CD4-positive, alpha-beta T cell treated with Interleukin-6 at 100 ng/mL for 8 hours (primary cell): ENCODE measurements around the gene TRRAP.
"Not testable (repeated sequence)": the region's sequence is repeated elsewhere in the genome, so short reads cannot be mapped to it uniquely, and the experiment has no call there.

ENCODE experiments used
- DNase-seq: peaks from one replicate; pipeline ENCODE4 v3.0.0-alpha.2; 2020; ENCODE audit warnings: mixed read lengths, low spot score

The TRRAP gene

DNA sequence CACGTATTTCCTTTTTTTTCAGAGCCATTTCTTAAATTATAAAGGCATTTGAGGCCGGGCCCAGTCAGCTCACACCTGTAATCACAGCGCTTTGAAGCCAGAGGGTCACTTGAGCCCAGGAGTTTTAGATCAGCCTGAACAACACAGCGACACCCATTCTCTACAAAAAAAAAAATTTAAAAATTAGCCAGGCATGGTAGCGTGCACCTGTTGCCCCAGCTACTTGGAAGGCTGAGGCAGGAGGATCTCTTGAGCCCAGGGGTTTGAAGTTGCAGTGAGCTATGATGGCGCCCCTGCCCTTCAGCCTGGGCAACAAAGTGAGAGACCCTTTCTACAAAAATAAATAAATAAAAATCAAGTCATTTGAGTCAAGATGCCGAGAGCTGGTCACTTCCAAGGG is 11.6 kb upstream of the TRRAP start:
- no peak for DNase-seq

DNA sequence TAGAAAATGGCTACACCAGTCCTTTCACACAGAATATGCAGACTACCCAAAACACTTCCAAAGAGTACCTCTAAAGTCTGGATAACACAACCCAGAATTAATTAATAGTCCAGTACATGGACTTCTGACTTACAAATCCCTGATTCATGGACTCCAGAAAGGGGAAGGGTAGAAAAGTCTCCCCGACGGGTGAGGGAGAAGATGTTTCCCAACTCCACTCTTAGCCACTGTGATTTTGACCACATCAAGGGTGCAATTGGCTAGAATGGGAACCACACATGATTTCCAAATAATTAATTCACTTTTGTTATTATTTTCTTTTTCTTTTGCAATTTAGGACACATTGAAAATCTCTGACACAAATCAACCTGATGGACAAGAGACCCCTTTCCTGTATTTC is 9.9 kb upstream of the TRRAP start:
- no peak for DNase-seq

DNA sequence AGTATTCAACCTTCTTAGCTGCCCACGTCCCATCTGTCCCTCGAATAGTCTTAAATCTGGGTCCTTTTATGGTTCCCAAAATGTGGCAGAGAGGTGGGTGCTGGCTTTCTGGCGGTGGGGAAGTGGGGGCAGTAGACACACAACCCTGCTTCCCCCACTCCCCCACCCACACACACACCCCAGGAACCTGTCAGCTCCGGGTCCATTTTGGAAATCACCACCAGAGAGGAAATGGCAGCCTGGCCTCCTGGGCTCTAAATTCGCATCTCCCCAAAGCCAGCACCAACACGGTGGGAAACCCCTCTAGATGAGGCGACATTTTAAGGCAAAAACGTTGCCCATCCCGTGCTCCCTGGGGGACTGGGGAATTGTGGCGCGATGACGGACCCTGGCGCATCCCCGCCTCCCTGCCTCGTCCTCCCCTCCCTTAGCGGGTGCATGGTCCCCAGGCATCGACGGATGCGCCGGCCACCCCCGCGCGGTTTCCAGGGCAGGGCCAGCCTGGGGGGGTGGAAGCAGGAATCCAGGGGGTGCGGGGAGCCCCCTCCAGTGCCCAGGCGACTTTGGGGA is 9.2 kb upstream of the TRRAP start:
- no peak for DNase-seq

DNA sequence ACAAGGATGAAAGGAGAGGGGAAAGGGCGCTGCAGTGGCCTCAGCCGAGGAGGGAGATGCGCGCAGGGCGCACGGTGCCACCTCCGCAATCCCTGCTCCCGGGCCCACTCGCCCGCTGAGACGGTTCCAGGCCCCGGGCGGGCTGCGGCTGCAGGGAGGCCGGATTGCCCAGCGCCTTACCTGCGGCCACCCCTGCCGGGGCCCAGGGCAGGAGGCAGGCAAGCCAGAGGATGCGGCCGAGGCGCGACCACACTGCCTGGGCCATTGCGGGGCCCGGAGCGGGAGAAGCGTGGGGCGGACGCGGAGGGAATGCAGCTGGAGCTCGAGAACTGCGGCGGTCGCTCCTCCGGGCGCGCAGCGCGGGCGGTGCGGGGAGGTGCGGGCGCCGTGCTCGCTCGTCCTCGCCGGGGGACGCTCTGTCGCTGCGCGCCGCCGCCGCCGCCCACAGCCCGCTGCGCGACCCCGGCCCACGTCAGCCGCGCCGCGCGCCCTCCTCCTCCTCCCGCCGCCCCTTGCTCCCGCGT is 8.7 kb upstream of the TRRAP start, which contains the start of gene TMEM130:
TMEM130 (minus strand) TSS at position 418 of the 524 bp plus-strand sequence; CDS start at position 265, 153 bp downstream.
- no peak for DNase-seq

DNA sequence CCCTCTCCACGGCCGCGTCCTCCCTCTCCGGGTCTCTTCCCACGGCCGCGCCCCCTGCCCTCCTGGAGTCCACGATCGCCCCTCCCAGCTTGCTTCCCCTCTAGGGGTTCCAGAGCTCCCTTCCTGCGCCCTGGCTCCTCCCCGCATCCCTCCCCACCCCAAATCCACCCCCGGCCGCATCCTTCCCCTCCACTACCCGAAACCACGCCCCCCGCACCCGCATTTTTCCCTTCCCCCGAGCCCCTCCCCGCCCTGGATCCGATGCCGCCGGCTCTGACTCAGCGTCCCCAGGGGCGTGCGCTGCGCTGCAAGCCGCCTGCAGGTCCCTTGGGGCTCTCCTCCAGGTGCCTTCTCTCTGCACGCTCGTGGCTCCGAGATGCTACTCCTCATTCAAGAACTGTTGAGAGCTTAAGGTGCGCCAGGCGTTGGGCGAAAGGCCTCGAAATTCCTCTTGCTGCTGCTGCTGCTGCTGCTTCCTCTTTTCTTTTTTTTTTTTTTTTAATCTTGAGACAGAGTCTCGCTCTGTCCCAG is 8.1 kb upstream of the TRRAP start:
- DNase-seq: peak; percentile 51

DNA sequence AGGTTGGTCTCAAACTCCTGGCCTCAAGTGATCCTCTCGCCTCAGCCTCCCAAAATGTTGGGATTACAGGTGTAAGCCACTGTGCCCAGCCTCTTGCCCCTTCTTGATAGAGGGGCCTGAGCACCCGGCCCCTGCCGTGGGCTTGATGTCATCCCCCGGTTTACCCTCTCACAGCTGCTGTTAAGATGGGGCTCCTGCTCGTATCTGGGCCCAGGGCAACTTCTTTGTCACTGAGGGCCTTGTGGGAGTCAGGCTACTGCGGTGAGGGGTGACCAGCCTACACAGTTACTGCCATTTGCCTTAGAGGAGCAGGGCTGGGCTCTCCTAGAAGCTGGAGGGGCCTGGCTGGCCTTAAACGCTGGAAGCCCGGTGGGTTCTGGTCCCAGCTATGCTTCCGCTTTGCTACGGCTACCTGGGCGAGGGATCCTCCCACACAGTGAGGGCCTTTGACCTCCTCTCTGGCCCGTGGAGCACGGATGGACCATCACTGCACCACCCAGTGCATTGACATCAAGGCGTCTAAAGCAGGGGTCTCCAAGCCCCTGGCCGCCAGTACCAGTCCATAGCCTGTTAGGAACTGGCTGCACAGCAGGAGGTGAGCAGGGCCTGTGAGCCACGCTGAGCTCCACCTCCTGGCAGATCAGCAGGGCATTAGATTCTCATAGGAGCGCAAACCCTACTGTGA is 7.4 kb upstream of the TRRAP start:
- DNase-seq: no peak

DNA sequence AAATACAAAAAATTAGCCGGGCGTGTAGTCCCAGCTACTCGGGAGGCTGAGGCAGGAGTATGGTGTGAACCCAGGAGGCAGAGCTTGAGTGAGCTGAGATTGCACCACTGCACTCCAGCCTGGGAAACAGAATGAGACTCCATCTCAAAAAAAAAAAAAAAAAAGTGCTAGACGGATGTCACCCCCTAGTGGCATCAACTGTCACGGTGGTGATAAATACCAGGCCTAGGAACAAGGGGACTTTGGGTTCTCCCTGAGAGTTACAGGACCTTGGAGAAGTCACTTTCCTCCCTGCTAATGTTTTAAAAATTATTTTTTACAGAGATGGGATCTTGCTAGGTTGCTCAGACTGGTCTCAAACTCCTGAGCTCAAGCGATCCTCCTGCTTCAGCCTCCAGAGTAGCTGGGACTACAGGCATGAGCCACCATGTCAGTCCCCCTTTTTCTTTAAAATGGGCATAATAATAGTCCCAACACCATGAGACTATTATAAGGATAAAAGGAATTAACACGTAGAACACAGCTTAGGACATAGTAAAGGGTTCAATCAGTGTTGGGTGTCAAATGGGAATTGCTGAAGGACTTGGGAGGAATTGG is 5.9 kb upstream of the TRRAP start:
- DNase-seq: no peak

DNA sequence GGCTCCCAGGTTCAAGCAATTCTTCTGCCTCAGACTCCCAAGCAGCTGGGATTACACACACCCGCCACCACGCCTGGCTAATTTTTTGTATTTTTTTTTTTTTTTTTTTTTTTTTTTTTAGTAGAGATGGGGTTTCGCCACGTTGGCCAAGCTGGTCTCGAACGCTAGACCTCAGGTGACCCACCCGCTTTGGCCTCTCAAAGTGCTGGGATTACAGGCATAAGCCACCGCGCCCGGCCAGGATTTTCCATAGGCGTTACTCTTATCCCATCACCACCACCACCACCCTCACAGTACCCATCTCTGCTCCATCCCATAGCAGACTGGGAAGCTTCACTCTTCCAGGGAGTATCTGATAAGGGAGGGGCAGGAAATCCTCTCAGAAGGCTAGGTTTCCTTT is 4.7 kb upstream of the TRRAP start:
- DNase-seq: not testable (repeated sequence)

DNA sequence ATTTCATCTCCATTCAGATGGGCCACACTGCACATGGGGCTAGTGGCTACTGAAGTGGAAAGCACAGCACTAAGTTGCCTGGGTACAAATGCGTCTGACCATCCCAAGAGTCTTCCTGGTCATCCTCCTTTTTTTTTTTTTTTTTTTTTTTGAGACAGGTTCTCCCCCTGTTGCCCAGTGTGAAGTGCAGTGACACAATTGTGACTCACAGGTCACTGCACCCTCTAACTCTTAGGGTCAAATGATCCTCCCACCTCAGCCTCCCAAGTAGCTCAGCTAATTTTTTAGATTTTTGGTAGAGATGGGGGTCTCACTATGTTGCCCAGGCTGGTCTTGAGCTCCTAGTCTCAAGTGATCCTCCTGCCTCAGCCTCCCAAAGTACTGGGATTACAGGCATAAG is 3.4 kb upstream of the TRRAP start:
- no peak for DNase-seq

DNA sequence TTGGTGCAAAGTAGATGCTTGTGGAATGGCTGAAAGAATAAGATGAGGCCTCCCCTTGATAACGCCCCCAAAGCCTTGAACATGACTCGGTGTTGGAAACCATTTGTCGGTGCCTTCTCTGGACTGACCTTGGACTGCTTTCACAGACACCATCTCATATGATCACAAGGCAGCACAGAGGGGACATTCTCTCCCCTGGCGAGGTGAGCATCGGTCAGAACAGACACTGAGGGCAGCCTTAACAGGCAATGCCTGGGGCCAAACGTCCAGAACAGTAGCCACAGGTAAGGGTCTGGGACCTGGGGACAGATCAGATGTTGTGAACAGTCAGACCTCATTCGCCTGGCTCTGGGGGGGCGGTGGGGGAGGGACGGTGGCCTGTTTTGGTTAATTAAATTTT is 2.8 kb upstream of the TRRAP start:
- DNase-seq: no peak

DNA sequence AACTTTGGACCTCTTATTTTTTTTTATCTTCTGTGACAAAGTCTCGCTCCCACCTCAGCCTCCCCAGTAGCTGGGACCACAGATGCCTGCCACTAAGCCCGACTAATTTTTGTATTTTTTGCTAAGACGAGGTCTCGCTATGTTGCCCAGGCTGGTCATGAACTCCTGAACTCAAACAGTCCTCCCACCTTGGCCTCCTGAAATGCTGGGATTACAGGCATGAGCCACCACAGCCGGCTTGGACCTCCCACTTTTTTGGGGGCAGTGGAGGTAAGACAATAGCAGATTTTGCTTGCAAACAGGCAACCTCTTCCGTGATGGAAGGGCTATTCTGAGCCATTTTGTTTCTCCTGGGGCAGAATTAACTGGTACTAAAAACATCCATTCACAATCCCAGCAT is 1.2 kb upstream of the TRRAP start:
- DNase-seq: no peak

DNA sequence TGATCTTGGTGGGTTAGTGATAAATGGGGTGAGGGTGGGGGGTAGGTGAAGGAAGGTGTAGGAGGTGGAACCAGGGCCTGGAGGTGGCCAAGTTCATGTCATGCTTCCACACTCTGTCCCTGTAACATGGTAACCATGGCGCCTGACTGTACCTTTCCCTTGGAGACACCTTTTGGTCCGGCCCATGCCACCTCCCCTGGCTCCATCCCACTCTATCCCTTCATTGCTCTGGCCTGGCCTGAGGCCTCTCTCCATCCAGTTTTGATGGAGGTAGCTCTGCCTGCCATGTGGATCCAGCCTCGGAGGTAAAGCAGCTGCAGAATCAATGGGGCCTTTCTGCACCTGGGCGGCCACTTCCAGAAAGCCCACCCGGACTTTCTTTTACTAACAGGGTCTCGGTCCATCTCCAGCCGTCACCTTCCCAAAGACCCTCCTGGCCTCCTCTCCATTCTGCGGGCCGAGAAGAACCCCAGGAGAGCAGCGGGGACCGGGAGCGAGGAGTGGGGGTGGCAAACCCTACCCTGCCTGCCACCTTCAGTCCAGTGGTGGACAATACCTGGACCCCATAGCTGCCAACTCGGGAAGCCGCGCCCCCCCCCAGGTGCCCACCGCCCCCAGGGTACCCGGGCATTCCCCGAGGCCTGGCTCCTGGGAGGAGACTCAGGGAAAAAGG is 504 bp upstream of the TRRAP start:
- DNase-seq: no peak

DNA sequence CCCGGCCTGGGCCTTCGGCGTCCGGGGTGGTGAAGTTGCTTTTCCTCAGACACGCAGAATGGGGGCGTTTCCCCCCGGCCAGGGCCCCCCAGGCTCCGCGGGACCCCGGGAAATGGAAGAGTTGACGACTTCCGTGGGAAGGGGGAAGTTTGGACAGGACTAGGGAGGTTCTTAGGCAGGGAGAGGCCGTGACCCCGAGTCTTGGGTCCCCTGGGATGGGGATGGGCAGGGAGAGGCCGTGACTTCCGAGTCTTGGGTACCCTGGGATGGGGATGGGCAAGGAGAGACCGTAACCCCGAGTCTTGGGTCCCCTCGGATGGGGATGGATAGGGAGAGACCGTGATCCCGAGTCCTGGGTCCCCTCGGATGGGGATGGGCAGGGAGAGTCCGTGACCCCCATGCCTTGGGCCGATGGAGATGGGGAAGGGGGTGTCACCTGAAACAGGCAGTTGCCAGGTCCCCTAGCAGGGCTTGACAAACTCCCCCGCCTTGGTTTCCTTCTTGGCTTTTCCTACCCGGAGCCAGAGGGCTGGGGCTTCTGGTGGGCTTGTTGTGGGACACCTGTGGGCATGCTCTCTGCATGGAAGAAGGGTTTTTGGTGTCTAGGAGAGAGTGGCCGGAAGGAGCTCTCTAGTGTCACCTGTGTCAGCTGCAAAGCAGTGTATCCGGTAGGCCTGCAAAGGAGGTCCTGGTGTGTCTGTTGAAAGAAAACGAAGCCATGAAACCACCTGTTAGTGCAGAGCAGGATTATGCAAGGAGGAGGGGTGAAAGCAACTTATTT is 1.1 kb downstream of the TRRAP start:
- peak; percentile 78 for DNase-seq

DNA sequence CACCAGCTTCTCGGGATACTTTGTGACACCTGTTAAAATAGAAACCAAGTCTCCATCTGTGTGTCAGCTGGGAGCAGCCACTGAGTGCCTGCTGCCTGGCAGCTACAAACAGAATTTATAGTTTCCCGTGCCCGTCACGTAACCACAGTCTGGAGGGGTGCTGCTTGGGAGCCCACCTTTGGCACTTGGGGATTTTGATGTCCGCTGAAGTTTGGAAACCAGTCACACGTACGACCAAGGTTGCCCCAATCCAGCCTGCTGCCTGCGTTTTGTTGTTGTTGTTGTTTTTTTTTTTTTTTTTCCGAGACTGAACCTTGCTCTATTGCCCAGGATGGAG is 1.6 kb downstream of the TRRAP start:
- DNase-seq: no peak

DNA sequence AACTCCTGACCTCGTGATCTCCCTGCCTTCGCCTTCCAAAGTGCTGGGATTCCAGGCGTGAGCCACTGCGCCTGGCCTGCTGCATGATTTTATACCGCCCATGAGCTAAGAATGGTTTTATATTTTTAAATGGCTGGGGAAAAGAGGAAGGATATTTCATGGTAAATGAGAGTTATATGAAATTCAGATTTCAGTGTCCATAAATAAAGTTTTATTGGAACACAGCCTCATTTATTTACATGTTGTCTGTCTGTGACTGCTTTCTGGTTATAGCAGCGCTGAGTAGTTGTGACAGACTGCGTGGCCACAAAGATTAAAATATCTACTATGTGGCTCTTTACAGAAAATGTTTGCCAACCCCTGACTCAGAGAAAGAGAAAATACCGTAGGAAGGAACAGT is 2.2 kb downstream of the TRRAP start:
- no peak for DNase-seq

DNA sequence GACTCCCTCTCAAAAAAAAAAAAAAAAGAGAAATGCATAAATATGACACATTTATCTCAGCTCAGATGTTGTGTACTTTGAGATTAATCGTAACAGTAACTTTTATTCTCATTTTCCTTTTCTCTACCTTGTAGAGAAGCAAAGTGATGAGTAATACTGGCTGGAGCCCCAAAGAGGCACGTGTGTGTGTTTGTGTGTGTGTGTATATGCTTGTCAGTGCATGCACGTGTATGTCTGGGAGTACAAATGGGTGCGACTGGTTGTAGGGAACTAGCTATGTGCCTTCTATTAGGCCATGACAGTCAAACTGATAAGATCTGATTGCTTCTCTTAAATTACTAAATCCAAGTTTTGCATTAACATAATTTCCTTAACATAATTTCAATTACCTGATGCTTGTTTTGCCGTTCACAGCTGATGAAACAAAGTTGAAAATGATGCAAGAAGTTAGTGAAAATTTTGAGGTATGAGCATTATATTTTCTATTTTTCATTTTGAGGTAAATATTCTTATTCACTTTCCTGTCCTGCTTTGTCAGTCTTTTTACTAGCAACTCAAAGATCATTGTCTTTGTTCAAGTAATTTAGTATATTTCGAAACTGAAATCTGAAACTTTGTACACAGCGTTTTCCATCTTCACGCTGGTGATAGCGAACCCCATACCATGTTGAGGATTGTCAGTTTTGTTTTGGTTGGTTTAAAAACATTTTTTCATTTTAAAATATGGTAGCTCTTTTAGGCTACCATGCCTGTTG is 3.4 kb downstream of the TRRAP start:
- no peak for DNase-seq

DNA sequence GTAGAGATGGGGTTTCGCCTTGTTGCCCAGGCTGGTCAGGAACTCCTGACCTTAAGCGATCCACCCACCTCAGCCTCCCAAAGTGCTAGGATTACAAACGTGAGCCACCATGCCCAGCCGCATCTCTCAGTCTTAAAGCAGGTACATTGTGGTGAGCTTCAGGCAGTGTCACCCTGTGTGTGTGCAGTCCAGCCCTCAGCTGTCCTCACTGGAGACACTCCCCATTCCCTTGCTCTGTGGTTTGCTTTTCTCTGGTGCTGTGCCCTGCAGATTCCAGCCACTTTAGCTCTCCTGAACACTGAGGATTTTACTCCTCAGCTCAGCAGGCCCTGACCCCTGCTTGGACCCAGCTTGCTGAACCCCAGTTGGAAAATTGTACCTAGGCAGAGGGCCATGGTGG is 6.1 kb downstream of the TRRAP start:
- no peak for DNase-seq

DNA sequence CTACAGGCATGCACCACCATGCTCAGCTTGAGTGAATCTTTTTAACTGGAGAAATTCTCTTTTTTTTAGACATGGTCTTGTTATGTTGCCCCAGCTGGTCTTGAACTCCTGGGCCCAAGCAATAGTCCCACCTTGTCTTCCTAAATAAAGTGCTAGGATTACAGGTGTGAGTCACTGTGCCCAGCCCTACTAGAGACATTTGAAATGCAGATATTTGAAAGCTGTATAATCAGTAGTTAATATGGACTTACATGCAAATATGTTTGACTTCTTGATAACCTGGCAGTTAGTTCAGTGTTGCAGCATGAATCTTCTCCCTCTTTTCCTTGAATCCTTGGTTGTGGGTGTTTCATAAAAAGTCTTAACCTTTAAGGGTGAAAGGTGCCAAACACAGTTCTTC is 8.7 kb downstream of the TRRAP start:
- no peak for DNase-seq

DNA sequence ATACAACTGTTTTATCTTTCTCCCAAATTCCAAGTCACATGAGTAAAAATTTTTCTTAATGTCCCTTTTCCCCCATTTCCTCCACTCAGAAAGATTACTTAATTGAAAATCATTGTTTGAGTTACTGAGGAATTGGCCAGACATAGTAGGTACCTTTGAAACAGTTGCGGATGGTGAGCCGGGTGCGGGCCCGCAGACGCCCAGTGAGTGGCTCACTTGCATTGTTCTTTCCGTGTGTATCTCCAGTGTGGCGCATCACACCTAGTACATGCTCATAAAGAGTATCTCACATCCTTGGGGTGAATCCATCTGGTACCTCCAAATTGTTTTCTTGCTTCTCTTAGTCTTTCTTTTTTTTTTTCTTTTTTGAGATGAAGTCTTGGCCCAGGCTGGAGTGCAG is 14.3 kb downstream of the TRRAP start:
- DNase-seq: no peak

DNA sequence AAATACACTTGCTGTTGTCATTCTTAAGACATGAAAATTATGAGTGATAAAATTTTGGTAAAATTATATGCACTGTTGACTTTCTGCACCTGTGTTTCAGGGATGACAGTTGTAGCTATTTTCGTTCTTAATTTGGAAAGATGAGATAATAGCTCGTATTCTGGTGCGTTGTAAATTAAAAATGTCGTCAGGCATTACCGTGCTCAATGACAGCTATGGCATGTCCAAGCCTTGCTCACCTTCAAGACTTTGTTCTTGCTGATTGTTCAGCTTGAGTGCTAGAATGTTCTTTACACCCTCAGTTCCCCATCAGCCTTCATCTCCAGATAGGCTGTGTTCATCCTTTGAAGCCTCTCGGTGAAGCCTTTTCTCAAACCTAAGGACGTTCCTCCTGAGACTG is 21.5 kb downstream of the TRRAP start:
- no peak for DNase-seq

DNA sequence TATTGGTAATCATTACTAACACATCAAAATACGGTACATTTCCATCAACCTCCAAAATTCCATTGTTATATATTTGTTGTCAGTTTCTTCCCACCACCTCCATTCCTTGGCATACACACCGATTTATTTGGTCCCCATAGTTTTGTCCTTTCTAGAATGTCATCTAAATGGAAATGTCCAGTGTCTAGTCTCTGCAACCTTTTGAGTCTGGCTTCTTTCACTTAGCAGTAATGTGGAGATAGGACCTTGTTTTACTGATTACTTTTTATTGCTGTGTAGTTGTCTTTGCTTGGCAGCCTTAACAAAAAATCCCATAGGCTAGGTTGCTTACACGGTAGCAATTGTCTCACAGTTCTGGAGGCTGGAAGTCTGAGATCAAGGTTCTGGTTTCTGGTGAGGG is 22.5 kb downstream of the TRRAP start:
- no peak for DNase-seq
